Fibroblast of mammary gland (primary cell): ENCODE results near the gene DUSP7.
A peak's percentile ranks its signal among the peaks of the same experiment; 100 is the strongest.

ENCODE experiments used
- DNase-seq: peaks from one replicate; pipeline ENCODE4 v3.0.0-alpha.2; 2010; ENCODE audit warnings: low read depth
- H3K4me3 ChIP-seq: 2 replicates; pipeline ENCODE4 v1.5.1; 2011; ENCODE audit warnings: low read depth, mild to moderate bottlenecking, low read length, moderate library complexity; ENCODE audit not compliant: control insufficient read depth
- CTCF ChIP-seq: conservative IDR thresholded peaks from 2 replicates; pipeline ENCODE4 v1.5.1; 2011; ENCODE audit warnings: low read depth, low read length, inconsistent platforms; ENCODE audit not compliant: control insufficient read depth, insufficient read depth

Gene DUSP7

DNA sequence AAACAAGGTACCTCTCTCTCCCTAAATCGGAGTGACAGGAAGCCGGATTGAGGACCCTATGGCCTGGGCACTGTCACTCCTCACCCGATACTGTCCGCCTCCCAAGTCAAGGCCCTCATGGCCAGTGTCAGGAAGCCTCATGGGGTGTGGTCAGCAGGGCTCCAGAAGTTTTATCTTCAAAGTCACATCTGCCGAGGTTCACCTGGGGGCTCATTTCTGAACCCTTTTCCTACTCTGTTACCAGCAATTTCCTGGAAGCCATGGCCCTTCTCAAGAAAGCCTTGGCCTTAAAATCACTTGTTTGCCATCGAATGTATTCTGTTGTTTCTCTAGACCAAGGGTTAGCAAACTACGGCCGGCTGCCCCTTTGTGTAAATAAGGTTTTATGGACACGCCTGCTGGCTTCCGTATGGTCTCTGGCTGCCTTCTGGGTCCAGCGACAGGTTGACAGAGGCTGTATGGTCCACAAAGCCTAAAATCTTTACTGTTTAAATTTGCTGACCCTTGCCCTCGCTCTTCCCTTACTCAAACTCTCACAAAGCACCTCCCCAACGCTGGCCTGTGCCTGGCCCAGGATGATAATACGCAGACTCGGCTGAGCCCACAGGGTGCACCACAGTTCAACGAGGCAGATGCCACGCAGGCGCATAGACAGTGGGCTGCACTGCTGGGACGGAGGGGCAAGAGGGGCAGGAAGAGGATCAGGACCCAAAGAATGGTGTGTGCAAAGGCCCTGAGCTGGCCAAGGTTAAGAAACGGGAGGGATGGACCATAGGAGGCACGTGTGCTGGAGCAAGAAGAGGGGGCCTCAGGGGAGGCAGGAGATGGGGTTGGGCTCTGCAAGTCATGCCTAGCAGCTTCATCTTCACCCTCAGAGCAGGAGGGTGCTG lies 24.7 kb upstream of the DUSP7 start:
- TF ChIP-seq CTCF: no peak
- no peak overlapping the region for H3K4me3 ChIP-seq
- DNase-seq: no peak

DNA sequence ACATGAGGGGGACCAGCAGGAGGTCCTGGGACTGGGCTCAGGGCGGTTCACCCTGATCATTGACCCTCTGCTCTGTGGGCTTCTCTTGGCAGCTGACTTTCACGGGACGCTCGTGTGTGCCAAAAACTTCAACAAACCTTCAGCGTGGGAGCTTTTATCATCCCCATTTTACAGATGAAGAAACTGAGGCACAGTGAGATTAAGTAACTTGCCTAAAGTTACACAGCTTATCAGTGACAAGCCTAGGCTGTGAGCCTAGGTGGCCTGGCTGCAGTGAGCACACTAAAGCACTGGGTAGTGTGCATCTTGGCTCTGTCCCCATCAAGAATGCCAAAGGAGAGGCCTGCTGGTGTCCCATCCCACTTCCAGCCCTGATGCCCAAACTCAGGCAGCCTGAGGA lies 23.6 kb upstream of the DUSP7 start:
- TF ChIP-seq CTCF: no peak
- no peak for DNase-seq
- H3K4me3 ChIP-seq: no peak overlapping the region

GRCh38 chr3:52078781-52079560 lies 22.6 kb upstream of the DUSP7 start:
- TF ChIP-seq CTCF: no peak
- no peak overlapping the region for H3K4me3 ChIP-seq
- DNase-seq: no peak

DNA sequence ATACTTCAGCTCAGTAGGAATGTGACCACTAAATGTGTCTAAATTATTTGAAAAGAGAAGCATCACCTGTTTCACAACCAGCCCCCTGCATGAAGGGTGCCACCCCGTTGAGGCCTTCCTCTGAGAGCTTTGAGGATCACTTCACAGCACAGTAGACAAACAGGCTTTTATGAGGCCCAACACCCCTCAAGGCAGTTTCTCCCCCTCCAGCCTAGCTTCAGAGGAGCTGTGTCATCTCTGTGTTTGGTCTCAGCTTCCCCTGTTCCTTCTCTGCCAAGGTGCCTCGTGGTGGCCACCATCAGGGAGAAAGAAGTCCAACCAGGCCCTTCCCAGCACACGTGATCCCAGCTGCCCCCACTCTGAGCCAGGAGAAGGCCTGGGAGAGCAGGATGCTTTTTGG lies 21.6 kb upstream of the DUSP7 start:
- TF ChIP-seq CTCF: no peak
- no peak for DNase-seq
- no peak overlapping the region for H3K4me3 ChIP-seq

- peak; percentile 8 for TF ChIP-seq CTCF
- no peak for DNase-seq
- H3K4me3 ChIP-seq: no peak overlapping the region
These were observed 20.8 kb upstream of the DUSP7 start for GRCh38 chr3:52076896-52077780.

- TF ChIP-seq CTCF: no peak
- no peak overlapping the region for H3K4me3 ChIP-seq
- DNase-seq: no peak
These were observed 17.1 kb upstream of the DUSP7 start for GRCh38 chr3:52073490-52073889.
